ENCODE measurements around the gene ATXN2. TPM values are rescaled to one million over a fixed set of nuclear protein-coding genes. Genes with fewer than 3 reads are reported as not detected.

ATXN2 gene
- total RNA-seq, 1 experiment from 2014 or later = 17.2 TPM

- no TSS peak for BruUV-seq (replicated peaks)
- H3K4me3 ChIP-seq (ENCODE audit: low read length) = no peak overlapping the region
- no peaks in the 10 kb centered on the region for H3F3A ChIP-seq (ENCODE audit: low read length, unreplicated experiment)
- peaks cover 10% of the 10 kb centered on the region; the same call in 1 of the 2 replicates for H3K4me1 ChIP-seq (ENCODE audit: insufficient read depth, low read length)
- no peak overlapping the region for H3K27ac ChIP-seq (ENCODE audit: low read length)
- ATAC-seq (no peak), DNase-seq (no peak)
- H3K36me3 ChIP-seq (ENCODE audit: low read depth, low read length) = no peaks in the 10 kb centered on the region
- TF ChIP-seq EZH2phosphoT487 (IDR thresholded peaks at IDR 0.05; ENCODE audit: borderline replicate concordance, low read length) (no peak), EZH2 (IDR thresholded peaks at IDR 0.05; ENCODE audit: low read length, unreplicated experiment) (no peak)
- TF ChIP-seq, protein P1, sequence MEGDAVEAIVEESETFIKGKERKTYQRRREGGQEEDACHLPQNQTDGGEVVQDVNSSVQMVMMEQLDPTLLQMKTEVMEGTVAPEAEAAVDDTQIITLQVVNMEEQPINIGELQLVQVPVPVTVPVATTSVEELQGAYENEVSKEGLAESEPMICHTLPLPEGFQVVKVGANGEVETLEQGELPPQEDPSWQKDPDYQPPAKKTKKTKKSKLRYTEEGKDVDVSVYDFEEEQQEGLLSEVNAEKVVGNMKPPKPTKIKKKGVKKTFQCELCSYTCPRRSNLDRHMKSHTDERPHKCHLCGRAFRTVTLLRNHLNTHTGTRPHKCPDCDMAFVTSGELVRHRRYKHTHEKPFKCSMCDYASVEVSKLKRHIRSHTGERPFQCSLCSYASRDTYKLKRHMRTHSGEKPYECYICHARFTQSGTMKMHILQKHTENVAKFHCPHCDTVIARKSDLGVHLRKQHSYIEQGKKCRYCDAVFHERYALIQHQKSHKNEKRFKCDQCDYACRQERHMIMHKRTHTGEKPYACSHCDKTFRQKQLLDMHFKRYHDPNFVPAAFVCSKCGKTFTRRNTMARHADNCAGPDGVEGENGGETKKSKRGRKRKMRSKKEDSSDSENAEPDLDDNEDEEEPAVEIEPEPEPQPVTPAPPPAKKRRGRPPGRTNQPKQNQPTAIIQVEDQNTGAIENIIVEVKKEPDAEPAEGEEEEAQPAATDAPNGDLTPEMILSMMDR (conservative IDR thresholded peaks at IDR 0.05; ENCODE audit: low read depth, low read length) = no peak
- CTCF ChIA-PET = no interaction called here
- no peaks in the 10 kb centered on the region for H3K9me3 ChIP-seq (ENCODE audit: low read length)
- no peak overlapping the region for H3K9ac ChIP-seq (ENCODE audit: low read length)
- H4K20me1 ChIP-seq (ENCODE audit: low read length) = no peaks in the 10 kb centered on the region
- peaks cover 40% of the 10 kb centered on the region for H3K79me2 ChIP-seq (ENCODE audit: low read length)
- no peak overlapping the region for H2AFZ ChIP-seq (ENCODE audit: low read length)
- H3K27me3 ChIP-seq (ENCODE audit: low read length) = no peaks in the 10 kb centered on the region
- H3K4me2 ChIP-seq (ENCODE audit: low read length) = no peak overlapping the region
- intact Hi-C loops (cut with micrococcal nuclease) = no loop called here
- POLR2A ChIA-PET (ENCODE audit: unreplicated experiment) = no interaction called here
- no peaks in the 10 kb centered on the region for H3K9me2 ChIP-seq (replicated peaks; ENCODE audit: low read length)
Measured at GRCh38 chr12:111408116-111408440, 191.0 kb downstream of the ATXN2 start.

- H3K4me1 ChIP-seq (ENCODE audit: insufficient read depth, low read length) = peaks cover 10% of the 10 kb centered on the region; the same call in 1 of the 2 replicates
- DNase-seq (no peak), ATAC-seq (no peak)
- peak overlapping the region; percentile 91 for H3K4me3 ChIP-seq (ENCODE audit: low read length)
- peaks cover 40% of the 10 kb centered on the region for H3K79me2 ChIP-seq (ENCODE audit: low read length)
- ChIA-PET POLR2A (ENCODE audit: unreplicated experiment) (no interaction called here), CTCF (no interaction called here)
- BruUV-seq (replicated peaks) = no TSS peak
- H3K4me2 ChIP-seq (ENCODE audit: low read length) = peak overlapping the region; percentile 98
- H3K36me3 ChIP-seq (ENCODE audit: low read depth, low read length) = no peaks in the 10 kb centered on the region
- no peak for TF ChIP-seq EZH2 (IDR thresholded peaks at IDR 0.05; ENCODE audit: low read length, unreplicated experiment)
- no peak for TF ChIP-seq EZH2phosphoT487 (IDR thresholded peaks at IDR 0.05; ENCODE audit: borderline replicate concordance, low read length)
- TF ChIP-seq, protein P1 (conservative IDR thresholded peaks at IDR 0.05; ENCODE audit: low read depth, low read length) = no peak
- H3K9me2 ChIP-seq (replicated peaks; ENCODE audit: low read length) = no peaks in the 10 kb centered on the region
- H3K9me3 ChIP-seq (ENCODE audit: low read length) = no peaks in the 10 kb centered on the region
- no peak overlapping the region for H3K27ac ChIP-seq (ENCODE audit: low read length)
- H4K20me1 ChIP-seq (ENCODE audit: low read length) = no peaks in the 10 kb centered on the region
- intact Hi-C loops (cut with micrococcal nuclease) = no loop called here
- no peak overlapping the region; the same call in 1 of the 2 replicates for H3K9ac ChIP-seq (ENCODE audit: low read length)
- H2AFZ ChIP-seq (ENCODE audit: low read length) = no peak overlapping the region
- H3F3A ChIP-seq (ENCODE audit: low read length, unreplicated experiment) = no peaks in the 10 kb centered on the region
- H3K27me3 ChIP-seq (ENCODE audit: low read length) = no peaks in the 10 kb centered on the region
Measured at GRCh38 chr12:111407377-111408115, 191.6 kb downstream of the ATXN2 start.
